HG03064 (cell line): ENCODE results near the gene PLA2G4E.

Source experiments
- ATAC-seq: cut with Tn5 transposase; IDR thresholded peaks from one replicate; pipeline ENCODE4 v1.9.1; 2021; ENCODE audit warnings: low read depth; ENCODE audit not compliant: unreplicated experiment

Gene PLA2G4E, protein sequence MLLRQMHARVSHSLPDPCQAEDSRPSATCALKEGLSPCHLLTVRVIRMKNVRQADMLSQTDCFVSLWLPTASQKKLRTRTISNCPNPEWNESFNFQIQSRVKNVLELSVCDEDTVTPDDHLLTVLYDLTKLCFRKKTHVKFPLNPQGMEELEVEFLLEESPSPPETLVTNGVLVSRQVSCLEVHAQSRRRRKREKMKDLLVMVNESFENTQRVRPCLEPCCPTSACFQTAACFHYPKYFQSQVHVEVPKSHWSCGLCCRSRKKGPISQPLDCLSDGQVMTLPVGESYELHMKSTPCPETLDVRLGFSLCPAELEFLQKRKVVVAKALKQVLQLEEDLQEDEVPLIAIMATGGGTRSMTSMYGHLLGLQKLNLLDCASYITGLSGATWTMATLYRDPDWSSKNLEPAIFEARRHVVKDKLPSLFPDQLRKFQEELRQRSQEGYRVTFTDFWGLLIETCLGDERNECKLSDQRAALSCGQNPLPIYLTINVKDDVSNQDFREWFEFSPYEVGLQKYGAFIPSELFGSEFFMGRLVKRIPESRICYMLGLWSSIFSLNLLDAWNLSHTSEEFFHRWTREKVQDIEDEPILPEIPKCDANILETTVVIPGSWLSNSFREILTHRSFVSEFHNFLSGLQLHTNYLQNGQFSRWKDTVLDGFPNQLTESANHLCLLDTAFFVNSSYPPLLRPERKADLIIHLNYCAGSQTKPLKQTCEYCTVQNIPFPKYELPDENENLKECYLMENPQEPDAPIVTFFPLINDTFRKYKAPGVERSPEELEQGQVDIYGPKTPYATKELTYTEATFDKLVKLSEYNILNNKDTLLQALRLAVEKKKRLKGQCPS

DNA sequence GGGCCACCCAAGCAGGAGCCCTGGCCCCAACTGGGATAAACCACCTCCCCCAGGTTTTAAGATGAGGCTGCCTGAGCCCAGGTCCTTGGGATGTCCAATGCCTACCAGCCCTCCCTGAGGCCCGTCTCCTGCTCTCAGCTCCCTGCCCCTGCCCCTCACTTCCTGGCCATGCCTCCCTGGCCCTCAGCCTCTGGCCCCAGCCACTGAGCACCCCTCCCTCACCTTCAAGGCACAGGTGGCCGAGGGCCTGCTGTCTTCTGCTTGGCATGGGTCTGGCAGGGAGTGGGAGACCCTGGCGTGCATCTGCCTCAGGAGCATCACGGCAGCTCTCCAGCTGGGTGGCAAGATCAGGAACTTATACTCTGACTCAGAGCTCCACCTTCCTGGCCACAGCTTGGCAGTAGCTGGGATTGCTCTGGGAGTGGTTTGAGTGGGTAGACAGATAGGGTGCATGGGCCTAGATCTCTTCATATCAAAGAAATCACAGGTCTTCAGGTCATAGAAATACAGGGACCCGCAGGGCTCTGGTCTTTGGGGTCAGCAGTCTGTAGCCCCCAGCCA lies at the start of gene PLA2G4E:
TSS of gene PLA2G4E (minus strand) at position 330 of the 561 bp plus-strand sequence. CDS start at position 318, 12 bp downstream.
- ATAC-seq, result no peak

DNA sequence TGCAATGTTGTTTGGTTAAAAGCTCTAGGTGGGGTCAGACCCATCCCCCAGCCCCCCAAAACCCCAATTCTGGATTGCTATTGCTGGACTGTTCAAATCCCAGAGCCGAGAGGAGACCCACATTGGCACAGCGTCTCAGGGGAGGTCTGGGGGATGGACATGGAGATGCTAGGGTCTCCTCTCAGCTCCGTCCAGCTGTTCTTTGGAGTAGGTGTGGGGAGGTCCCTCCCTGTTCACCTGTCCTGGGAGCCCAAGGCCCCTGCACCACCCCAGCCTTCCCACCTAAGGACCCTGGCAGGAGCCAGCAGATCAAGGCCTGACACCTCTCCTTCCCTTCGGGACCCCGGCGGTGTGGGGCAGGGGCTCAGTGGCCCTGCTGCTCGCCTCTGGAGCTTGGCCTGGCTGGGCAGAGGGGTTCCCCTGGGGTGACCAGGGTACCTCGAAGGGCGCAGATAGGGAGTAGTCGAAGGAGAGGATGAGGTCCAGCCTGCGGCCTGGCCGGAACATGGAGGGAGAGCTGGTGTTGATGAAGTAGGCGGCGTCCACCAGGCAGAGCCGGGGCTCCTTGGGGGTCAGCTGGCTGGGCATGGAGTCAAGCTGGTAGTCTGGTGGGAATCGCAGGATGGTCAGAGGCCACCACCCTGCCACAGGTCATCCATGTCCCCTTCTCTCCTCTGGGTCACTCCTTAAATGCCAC lies 49.6 kb upstream of the PLA2G4E start:
- ATAC-seq, result no peak

DNA sequence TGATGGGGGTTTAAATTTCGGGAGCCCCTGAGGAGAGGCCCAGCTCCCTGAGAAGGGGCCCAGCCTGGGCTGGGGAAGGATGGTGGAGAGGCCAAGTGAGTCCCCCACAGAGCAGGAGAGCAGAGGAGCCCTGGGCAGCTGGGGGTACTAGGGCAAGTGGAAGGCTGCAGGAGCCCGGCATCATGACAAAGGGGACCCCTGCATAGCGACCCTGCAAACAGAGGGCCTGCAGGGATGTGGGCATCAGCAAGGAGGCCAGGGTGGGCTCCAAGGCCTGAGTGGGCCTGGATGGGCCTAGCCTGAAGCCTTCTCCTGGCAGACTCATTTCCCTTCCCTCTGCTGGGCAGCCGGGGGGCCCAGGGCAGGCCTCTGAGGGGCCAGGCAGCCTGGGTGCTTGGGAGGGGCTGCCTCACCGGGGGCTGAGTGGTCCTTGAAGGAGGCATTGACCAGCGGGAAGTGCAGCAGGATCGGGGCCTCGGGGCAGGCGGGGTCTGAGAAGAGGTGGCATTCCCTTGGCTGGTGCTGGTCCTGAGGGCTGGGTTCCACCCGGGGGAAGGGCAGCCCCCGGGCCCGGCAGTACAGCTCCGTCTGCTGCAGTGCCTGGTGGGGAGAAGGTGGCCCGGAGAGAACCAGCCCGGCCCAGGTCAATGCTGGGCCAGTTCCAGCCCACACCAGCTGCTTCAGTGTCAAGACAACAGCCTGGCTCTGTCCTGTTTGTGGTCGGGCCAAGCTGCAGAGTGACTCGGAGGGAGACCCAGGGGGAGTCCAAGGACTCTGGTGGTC lies 48.8 kb upstream of the PLA2G4E start:
- no peak for ATAC-seq

DNA sequence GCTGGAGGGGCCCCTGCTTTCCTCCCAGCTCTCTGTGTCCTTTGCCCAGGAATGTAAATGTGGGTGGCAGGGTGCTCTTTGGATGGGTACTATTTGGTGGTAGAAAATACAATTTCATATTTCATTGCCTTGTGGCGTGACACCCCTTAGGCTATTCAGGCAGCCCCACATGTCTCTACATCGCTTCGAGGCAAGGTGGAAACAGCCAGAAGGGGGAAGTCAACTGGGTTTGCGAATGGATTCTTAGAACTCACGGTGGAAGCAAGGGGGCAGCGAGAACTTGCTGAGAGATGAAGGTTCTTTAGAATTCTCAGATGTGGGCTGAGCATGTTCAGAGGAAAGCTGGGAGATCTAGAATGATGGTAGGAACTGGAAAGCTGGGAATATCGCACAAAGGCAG lies 48.2 kb upstream of the PLA2G4E start:
- ATAC-seq, result no peak

DNA sequence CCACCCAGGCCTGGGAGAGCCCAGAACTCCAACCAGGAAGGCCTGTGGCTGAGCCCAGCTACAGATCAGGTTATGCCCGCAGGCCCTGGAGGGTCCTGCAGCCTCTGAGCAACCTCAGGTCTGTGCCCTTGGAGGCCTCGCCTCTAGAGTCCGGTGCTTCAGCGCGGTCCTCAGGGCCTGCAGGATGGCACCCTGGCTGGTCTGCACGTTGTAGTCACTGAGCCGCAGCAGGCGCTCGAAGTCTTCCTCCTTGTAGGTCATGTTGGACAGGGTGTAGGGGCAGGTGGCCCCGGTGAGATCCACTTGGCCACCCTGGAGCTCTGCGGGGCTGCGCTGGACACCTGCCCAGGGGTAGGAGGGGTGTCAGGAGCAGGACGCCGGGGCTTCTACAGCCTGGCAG lies 47.8 kb upstream of the PLA2G4E start:
- no peak for ATAC-seq

DNA sequence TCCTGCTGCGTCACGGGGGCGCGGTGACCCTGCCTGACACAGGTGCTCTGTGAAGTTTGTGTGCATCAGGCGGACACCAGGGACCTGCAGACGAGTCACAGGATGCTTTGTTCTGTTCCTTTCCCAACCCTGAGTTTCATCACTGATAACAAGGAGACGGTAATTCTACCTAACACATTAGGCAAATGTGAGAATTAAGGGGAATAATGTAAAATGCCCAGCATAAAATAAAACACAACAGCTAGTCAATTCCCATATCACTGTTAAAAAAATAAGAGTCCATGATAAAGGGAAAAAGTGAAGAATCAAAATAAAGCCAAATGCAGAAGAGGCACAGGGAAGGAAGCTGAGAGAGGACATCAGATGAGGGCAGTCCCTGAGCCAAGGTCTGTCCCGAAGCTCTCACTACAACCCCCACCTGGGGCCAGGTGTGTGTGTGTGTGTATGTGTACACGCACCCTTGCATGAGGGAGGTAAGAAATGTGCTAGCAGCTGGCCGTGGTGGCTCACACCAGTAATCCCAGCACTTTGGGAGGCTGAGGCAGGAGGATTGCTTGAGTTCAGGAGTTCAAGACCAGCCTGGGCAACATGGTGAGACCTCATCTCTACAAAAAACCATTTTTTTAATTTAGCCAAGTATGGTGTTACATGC lies 46.0 kb upstream of the PLA2G4E start:
- no peak for ATAC-seq

DNA sequence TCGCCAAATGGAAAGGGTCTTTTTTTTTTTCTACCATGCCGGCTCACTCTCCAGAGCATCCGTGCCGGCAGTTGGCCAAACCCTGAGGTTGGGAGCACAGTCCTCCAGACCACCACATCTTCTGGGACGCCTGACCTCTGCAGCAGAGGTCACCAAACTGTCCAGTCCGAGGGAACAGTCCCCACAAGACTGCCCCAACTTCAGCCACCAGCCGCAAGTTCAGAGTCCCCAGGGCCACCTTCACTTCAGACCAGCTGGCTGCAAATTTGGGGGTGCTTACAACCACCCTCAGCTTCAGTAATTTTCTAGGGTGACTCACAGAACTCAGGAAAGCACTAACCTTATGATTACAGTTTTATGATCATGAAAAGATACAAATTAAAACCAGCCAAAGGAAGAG lies 44.6 kb upstream of the PLA2G4E start:
- ATAC-seq, result no peak

DNA sequence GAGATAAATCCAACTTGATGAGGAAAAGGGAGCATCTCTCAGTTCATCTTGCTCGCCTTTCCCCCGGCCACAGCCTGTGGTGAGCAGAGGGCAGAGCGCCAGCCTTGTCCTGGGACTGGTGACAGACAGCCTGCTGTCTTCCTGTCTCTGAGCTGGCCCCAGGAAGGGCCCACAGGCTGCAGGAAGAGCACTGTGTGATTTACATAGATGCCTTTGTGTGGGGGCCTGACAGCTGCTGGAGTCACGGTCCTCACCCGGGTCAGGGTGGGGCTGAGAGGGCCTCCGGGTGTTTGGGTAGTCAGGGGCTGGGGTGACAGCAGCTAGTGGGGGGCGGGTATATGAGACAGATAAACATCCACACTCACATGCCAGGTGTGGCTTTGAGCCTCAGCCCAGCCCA lies 44.2 kb upstream of the PLA2G4E start:
- ATAC-seq, result no peak

DNA sequence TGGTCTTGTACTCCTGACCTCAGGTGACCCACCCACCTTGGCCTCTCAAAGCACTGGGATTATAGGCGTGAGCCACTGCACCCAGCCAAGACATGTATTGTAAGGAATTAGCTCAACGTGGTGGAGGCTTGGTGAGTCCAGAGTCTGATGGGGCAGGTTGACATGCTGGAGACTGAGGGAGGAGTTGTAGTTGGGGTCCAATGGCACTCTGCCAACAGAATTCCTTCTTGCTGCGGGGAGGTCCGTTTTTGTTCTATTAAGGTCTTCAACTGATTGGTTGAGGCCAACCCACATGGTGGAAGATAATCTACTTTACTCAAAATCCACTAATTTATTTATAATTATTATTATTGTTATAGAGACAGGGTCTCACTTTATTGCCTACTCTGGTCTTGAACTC lies 43.4 kb upstream of the PLA2G4E start:
- ATAC-seq, result no peak

DNA sequence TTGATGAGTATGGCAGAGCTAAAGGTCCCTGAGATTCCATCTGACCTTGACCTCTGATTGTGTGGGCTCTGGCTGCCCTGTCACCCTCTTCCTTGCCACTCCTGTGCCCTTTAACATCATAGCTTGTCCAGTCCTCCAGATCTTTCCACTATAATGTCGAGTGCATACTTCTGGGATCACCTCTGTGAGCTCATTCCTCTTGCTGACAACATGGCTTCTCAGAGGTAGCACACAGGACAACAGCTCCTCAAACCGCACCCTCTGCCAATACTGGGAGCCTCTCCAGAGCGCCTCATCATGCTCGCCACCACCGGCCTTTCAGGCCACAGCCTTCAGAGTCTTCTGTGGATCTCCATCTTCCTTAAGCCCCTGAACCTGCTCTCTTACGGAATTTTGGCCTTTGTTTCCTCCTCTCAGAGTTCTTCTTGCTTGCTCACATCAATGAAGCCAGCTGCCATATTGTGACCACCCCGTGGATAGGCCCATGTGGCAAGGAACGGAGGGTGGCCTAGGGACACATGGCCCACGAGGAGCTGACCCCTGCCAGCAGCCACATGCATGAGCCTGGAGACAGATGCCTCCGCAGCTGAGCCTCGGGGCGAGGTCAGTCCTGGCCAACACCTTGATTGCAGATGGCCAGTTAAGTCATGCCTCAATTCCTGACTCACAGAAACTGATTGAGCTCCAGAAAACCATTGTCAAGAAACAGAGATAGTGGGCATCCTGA lies 42.4 kb upstream of the PLA2G4E start:
- no peak for ATAC-seq

DNA sequence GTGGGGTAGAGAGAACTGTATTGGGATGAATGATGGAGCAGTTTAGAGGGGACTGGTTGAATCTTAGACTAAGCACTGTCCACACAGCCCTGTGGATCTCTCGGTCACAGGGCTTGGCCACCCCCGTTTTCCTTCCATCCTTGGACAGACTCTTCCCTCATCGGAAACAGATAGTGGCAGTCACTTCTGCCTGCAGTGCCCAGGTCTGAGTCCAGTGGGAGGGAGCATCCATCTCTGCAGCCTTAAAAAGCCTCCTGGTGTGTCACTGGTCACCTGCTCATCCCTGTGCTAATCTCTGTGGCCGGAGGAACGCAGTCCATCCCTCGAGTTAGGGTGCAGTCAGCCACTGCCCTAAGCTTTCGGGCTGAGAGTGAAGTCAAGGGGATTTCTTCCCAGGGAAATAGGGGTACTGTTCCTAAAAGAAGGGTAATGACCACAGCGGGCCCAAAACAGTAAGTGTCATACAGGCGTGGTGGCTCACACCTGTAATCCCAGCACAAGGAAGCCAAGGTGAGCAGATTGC lies 41.5 kb upstream of the PLA2G4E start:
- ATAC-seq, result no peak

DNA sequence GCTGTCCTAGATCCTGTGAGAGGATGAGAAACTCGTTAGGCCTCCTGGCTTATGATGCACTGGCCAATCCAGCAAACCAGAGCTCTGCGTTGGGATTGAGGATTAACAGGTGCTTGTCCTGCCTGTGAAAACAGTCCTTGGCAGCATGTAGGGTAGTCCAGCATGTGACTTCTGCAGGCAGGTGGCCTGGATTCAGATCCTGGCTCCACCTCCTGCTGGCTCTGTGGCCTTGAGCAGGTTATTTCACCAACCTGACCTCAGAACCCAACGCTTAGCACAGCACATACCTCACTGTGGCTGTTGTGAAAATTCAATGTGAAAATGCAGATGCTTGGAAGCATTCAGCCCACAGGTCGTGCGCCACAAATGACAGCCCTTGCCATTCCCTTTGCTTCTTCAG lies 40.0 kb upstream of the PLA2G4E start:
- ATAC-seq, result no peak

DNA sequence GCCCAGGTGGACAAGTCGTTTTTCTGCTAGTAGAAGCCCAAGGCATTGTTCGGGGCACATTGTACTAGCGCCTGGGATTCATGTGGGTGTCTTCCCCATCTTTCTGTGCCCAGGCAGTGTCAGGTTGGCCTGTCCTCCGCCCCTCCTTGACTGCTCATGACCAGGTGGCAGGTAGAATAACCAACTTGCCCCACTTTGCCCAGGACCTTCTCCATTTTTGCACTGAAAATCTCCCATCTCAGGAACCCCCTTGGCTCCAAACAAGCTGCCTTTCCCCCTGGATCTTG lies 39.6 kb upstream of the PLA2G4E start:
- no peak for ATAC-seq

DNA sequence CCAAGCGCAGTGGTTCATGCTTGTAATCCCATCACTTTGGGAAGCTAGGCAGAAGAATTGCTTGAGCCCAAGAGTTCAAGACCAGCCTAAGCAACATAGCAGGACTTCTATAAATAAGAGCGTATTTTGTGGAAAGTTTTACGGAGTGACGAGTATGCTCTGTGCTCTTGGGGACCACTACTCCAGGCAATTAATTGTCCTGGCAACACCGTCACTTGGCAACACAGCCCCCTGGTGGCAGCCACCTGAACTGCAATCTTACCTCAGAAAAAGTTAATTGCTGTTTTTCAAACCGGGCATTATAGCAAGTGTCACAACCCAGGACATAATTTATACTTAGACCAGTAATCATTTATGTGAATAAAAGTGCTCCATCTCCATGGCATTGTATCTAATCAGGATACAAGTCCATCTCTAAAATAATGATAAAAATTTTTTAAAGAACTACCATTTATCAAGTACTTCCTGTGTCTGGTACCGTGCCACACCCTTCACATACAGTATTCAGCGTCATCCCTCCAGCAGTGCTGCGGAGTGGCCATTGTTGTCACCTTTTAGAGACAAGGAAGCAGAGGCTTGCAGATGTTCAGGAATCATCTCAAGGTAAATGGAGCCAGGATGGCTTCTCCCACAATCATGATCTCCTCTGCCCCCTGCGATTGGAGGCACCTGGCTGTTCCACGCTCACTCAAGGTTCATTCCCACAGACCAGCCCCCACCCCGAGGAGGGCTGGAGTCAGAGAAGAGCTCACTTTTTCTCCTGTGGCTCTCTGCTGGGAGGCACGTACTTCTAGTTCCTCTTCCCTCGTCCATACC lies 39.0 kb upstream of the PLA2G4E start:
- ATAC-seq, result no peak

DNA sequence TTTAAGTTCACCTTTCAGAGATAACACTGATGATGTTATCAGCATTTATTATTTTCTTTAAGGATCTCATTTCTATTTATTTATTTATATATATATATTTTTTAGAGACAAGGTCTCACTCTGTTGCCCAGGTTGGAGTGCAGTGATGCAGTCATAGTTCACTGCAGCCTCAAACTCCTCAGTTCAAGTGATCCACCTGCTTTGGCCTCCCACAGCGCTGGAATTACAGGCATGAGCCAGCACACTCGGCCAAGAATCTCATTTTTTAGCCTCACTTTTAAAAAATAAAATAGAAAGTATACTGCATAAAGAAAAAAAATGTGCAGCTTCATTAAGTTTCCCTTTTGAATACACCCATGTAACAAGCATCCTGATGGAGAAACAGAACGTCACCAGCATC lies 37.9 kb upstream of the PLA2G4E start:
- ATAC-seq, result no peak

DNA sequence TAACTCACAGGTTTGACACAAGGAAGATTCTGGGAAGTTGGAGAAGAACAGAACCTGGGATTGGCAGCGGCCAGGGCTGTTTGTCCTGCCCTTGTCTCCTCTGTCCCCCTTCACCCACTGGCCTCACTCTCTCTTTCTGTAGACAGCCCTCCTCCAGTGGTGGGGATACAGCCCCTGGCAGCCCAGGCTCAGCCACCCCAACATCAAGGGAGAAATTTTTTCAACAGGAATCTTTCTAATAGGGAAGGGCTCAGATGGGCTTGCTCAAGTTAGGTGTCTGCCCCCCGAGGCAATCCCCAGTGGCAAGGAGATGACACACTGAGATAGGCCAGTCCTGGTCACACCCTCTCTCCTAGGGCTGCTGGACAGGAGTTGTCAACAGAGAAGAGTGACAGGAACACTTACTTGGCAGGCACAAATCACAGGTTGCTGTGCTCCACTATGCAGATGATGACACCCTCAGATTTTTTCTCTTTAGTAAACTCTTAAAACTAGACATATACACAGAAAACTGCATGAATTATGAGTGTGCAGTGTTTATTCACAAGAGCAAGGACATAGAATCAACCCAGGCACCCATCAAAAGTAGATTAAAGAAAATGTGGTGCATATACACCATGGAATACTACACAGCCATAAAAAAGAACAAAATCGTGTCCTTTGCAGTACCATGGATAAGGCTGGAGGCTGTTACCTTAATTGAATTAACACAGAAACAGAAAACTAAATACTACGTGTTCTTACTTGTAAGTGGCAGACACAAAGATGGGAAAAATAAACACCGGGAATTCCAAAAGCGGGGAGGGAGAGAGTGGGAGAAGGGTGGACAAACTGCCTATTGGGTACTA lies 37.2 kb upstream of the PLA2G4E start:
- ATAC-seq, result no peak
